ENCODE results near the gene SGK1.

SGK1 gene

GRCh38 chr6:134173366-134173725, 144.6 kb downstream of the SGK1 start:
- no peak for DNase-seq (ENCODE audit: low read depth in 1 of 2, low spot score in 1 of 2)

DNA sequence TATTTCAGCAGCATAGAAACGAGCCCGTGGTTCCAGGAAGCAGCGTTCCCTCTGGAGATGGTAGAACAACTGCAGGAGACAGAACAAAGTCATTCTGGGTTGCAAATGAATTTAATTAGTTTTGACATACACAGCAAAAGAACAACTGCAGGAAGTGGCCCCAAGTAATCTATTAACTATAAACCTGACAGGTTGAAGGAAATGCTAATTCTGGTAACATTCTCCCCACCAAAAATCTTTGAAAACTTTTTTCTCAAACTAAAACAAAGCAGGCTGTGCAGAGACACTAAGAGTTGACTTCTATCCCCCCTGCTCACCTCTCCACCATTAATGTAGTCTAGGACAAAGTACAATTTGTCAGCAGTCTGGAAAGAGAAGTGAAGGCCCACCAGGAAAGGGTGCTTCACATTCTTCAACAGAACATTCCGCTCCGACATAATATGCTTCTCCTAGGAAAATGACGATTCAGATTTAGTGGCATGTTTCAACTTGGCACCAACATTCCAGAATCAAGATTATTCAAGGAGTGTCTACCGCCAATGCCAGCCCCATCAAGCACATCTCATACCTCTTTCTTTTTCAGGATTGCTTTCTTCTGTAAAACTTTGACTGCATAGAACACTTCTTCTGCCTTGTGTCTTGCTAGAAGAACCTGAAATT, 145.1 kb downstream of the SGK1 start:
- DNase-seq (ENCODE audit: low read depth in 1 of 2, low spot score in 1 of 2): no peak

- DNase-seq (ENCODE audit: low read depth in 1 of 2, low spot score in 1 of 2): no peak
Observed at GRCh38 chr6:134172020-134172705, 145.7 kb downstream of the SGK1 start.

GRCh38 chr6:134171517-134171916, 146.4 kb downstream of the SGK1 start:
- DNase-seq (ENCODE audit: low read depth in 1 of 2, low spot score in 1 of 2): no peak

DNA sequence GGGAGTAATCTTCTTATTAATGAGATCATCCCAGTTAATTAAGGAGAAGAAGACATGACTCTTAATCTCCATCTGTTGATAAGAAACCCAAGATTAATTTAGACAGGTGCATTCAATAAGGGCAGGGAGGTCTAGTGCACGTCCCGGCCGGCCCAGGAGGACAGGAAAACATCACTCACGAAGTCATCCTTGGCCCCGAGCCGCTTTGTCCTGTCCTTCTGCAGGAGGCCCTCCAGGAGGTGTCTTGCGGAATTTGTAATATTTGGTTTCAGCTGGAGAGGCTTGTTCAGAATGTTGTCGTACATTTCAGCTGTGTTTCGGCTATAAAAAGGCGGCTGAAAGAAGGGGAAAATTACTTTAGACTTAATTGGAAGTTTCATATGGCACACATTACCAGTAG, 147.1 kb downstream of the SGK1 start:
- no peak for DNase-seq (ENCODE audit: low read depth in 1 of 2, low spot score in 1 of 2)

DNA sequence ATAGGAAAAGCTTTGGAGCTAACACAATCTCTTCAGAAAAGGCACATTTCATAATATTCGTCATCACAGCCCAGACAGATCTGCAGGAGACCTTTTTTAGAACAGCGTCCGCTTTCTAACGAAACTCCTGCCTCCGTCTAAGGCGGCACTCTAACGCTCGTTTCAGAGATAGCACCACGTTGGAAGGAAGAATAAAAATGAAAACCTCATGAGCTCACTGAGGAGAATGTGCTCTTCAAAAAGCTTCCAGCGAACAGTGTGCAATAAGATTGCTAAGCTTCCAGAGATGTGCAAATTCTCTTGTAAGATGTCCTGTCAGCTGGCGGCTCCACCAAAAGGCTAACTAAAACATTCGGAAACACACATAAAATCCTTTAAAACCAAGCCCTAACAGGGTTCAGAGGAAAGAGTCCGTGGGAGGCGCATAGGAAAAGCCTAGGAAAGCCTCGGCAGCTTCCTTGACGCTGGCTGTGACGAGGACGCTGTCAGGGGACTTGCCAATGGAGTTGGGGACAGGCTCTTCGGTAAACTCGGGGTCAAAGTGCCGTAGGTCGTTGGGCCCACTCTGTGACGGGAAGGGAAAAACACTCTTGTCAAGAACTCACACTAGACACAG, 147.9 kb downstream of the SGK1 start:
- no peak for DNase-seq (ENCODE audit: low read depth in 1 of 2, low spot score in 1 of 2)

DNA sequence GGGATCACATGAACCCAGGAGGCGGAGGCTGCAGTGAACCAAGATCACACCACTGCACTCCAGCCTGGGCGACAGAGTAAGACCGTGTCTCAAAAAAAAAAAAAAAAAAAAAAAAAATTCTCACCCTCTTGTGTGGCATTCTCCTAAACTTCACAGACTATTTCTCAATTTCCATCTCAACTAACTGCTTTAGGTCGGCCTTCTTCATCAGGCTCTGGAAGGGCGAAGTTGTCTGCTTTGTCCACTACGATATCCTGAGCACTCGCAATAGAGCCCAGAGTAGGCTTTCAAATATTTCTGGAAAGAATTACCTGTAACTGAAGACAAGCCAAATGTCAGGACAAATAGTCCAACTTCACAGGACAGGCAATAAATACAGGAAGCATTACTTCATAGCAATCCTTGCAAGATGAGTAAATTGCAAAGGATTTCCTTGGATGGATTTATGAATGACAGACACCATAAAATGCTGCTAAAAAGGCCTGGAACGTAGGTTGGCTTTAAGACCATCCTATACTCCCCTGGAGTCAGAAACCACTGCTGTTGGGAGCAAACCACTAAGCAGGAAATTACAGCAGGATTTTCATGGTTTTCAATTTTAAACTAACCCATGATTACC, 149.2 kb downstream of the SGK1 start:
- DNase-seq (ENCODE audit: low read depth in 1 of 2, low spot score in 1 of 2): no peak

GRCh38 chr6:134166511-134167261, 151.2 kb downstream of the SGK1 start:
- DNase-seq (ENCODE audit: low read depth in 1 of 2, low spot score in 1 of 2): no peak

GRCh38 chr6:134165561-134166201, 152.2 kb downstream of the SGK1 start:
- no peak for DNase-seq (ENCODE audit: low read depth in 1 of 2, low spot score in 1 of 2)

GRCh38 chr6:134164300-134164699, 153.6 kb downstream of the SGK1 start:
- no peak for DNase-seq (ENCODE audit: low read depth in 1 of 2, low spot score in 1 of 2)

GRCh38 chr6:134162932-134163331, 155.0 kb downstream of the SGK1 start:
- no peak for DNase-seq (ENCODE audit: low read depth in 1 of 2, low spot score in 1 of 2)

DNA sequence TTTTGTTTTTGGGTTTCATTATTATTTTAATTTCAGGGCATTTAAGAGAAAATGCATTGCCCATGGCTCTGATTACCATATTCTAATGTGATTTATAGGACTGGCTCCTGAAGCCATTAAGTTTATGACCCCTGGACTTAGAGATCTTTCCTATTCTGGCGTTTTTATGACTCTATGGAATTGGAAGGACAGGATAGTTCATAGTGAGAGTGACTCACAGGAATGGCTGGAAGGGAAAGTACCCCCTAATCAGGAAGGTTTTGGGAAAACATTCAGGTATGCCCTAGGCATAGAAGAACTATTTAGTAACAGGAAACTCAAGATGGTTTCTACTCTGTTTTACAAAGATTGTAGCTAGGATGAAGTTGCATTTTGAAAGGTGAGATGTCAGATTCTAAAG, 156.9 kb downstream of the SGK1 start:
- DNase-seq (ENCODE audit: low read depth in 1 of 2, low spot score in 1 of 2): no peak

GRCh38 chr6:134152767-134153485, 165.0 kb downstream of the SGK1 start:
- DNase-seq (ENCODE audit: low read depth in 1 of 2, low spot score in 1 of 2): no peak

GRCh38 chr6:134148566-134148965, 169.3 kb downstream of the SGK1 start:
- DNase-seq (ENCODE audit: low read depth in 1 of 2, low spot score in 1 of 2): no peak

DNA sequence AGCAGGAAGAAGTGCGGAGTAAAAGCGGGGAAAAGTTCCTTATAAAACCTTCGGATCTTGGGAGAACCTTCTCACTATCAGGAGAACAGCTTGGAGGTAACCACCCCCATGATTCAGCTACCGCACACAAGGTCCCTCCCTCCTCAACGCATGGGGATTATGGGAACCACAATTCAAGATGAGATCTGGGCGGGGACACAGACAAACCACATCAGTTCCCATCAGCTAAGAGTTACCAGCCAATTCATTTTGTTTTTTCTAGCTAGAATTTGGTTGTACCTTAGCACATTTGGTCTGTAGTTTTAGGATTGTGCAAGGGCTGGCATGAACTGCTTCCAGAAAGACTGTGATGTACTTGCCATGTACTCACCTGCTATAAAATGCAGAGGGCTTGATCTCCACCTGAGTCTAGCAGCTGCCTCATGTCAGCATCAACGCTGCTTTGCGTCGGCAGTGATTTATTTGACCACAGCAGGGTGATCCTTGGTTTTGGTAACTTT, 170.8 kb downstream of the SGK1 start:
- DNase-seq (ENCODE audit: low read depth in 1 of 2, low spot score in 1 of 2): no peak

DNA sequence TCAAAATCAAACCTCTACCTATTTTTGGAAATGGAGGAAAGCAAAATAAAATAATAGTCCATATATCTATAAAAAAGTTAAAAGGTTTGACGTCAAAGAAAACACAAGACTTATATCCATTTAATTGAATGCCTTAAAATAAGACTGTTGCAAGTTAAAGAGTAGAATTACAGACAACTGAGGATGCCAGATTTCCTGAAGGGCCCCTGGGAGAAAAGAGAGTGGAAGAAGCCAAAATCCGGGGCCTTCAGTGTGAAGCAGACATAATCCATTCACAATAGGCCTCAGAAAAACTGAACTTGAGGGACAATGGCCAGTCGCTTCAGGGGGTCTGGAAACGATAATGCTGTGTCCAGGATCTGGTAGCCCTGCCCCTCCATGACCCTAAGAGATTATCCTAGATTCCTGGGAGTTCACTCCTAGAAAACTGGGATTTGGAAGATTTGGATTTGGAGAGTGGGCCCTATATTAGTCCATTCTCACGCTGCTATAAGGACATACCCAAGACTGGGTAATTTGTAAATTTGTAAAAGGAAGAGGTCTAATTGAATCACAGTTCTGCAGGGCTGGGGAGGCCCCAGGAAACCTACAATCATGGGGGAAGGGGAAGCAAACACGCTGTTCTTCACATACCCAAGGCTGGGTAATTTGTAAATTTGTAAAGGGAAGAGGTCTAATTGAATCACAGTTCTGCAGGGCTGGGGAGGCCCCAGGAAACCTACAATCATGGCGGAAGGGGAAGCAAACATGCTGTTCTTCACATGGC, 171.5 kb downstream of the SGK1 start:
- no peak for DNase-seq (ENCODE audit: low read depth in 1 of 2, low spot score in 1 of 2)

- DNase-seq (ENCODE audit: low read depth in 1 of 2, low spot score in 1 of 2): no peak
Observed at GRCh38 chr6:134145786-134146185, 172.1 kb downstream of the SGK1 start.

DNA sequence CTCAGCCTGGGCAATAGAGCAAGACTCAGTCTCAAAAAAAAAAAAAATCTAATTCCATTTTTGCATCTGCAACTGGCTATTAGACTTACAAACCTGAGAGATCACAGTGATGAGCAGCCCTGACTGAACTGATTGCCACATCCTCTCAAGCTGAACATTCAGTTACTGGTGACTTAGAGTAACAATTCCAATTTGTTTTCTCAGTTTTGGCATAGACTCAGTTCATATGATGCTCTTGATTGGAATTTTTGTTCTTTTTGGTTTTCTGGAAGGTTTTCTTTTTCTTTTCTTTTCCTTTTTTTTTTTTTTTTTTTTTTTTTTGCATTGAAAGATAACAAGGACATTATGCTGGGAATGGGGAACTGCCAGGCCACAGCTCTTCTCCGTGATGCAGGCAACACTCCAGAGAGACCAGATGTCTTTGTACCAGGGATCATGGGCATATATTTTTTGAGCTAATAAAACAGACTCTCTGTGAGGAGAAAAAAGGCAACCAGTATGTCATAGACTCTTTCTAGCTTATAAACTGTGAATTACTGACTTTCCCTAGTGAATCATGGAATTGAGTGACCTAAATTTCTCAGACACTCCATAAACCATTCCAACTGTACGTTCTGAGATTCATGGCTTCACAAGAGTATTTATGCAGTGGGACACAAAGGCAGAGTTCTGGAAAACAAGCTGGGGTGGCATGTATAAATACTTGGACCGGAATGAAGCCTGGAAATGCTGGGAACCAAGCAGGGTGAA, 179.5 kb downstream of the SGK1 start:
- DNase-seq (ENCODE audit: low read depth in 1 of 2, low spot score in 1 of 2): no peak

- DNase-seq (ENCODE audit: low read depth in 1 of 2, low spot score in 1 of 2): no peak
Observed at GRCh38 chr6:134134654-134135053, 183.3 kb downstream of the SGK1 start.

All from stimulated activated CD4-positive, alpha-beta T cell treated with anti-CD3 and anti-CD28 coated beads, Interleukin-15, amount 100 ng/mL, for 1 hour (primary cell).